Measurements from ENCODE around the gene LTA.
"Not testable (repeated sequence)": the region's sequence is repeated elsewhere in the genome, so short reads cannot be mapped to it uniquely, and the experiment has no call there.

The LTA gene

GRCh38 chr6:31590691-31591090 is 18.6 kb downstream of the LTA start:
- not testable (repeated sequence) for DNase-seq

DNA sequence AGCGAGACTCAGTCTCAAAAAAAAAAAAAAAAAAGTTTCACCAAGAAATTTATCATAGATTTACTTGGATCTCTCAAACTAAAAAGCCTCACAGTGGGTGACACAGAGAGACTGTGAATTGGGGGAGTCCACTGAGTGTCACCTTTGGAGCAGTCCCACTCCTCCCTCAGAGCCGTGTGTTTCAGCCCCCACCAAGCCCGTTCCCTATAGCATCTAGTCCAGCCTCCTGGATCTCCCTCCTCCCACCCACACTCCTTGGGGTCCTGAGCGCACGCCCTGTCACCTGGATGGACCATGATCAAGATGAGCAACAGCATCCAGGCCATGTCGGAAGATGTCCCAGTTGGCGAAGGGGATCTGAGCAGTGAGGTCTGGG is 20.3 kb downstream of the LTA start:
- DNase-seq, result no peak

GRCh38 chr6:31597006-31597405 is 24.9 kb downstream of the LTA start:
- peak; percentile 6 for DNase-seq

GRCh38 chr6:31607317-31607716 is 35.2 kb downstream of the LTA start:
- no peak for DNase-seq

- peak; percentile 10 for DNase-seq
Measured at GRCh38 chr6:31609519-31610406, 37.7 kb downstream of the LTA start.

- DNase-seq, result no peak
Measured at GRCh38 chr6:31610968-31611367, 38.9 kb downstream of the LTA start.

GRCh38 chr6:31614075-31614619 is 42.1 kb downstream of the LTA start:
- DNase-seq, result no peak

- no peak for DNase-seq
Measured at GRCh38 chr6:31614684-31615578, 42.8 kb downstream of the LTA start, which contains the start of gene AIF1. TSS of gene AIF1 (plus strand) at chr6:31615234. CDS start at chr6:31615330, 96 bp downstream.

DNA sequence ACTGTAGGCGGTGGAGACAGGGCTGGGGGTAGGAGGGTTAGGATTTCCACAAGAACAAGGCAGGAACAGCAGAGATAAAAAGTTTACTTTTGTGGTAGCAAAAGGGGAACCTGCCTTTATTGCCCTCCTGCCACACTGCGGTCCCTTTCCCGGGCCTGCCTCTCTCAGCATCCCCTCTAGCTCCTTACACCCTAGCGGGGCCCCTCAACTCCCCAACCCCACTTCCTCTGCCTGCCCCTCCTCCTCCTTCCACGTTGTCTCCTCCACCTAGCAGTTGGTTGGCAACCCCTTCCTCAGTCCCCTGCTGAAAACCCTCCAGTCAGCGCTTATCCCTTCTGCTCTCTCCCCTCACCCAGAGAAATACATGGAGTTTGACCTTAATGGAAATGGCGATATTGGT is 43.7 kb downstream of the LTA start:
- DNase-seq, result no peak

DNA sequence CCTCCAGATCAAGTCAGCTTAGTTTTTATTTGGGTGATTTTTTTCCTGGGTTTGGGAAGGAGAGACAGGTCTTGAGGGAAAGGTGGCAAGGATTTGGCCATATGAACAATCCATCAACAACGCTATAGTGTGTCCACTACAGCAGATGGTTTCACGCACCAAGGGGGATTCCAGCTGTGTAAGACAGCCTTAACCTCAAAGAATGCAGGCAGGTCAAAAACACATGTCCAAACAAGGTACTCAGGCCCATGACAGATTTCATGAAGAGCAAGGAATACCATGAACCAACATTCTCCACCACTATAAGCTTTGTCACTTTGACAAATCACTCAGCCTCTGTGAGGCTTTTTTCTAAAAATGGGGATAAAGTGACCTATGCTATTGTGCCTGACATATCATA is 44.9 kb downstream of the LTA start:
- DNase-seq, result no peak

DNA sequence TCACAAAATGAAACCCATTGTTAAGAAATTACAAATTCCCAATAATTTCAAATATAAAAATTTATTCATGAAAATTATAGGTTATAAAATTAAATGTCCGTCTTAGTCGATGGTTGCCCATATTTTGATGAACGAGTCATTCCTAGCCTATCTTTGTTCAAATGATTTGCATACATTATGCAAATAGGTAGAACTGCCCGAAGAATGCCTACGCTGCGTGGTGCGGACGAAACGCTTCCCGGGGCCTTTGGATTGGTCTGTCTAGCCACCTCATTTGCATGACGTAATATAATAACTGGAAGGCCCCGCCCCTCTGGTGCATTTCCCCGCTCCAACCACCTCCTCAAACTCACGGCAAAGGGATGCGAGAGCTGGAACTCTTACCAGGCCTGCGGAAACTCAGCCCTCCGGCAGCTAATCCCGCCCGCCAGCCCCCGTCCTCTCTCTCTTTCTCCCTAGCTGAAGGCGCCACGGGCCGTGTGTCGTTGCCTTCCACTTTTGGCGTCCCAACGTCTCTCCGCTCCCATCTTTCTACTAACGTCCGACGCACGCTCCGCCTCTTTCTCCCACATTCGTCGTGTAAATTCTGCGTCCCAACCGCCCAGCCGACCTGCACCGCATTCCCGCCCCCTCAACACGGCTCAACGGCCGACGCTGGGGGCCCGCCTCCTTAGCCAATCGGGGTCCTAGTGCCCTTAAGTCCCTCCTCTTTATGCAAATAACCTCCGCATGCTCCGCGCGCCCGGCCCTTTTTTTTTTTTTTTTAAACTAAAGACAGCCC is 47.9 kb downstream of the LTA start:
- peak; percentile 99 for DNase-seq

DNA sequence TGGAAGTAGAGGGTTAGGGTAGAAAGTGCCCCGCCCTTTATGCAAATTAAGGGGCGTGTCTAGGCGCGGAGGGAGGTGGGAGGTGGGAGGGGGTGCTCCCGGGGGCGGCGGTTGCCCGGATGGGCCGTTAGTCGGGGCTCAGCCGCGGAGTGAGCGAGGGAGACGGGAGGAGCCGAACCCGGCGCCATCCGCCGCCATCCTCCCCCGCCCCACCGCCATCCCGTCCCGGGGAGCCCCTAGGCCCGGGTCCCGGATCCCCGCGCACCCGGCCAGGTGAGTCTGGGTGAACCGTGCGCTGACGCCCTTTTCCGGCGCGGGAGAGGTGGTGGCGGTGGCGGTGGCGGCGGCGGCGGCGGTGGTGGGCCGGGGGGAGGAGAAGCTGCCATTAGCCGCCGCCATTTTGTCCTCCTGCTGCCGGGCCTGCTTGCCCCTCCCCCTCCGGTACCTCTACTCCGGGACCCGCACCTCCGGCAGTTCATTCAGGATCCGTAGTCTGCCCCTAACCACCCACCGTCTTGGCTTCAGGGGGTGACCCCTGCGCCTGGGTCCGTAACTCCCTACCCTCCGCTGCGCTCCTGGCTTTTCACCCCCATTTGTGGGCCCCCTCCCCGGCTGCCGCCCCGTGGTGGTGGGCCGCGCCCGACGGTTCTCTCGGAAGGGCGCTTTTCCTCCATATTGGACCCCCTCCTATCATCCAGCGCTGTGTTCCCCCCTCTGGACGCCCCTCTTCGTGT is 48.7 kb downstream of the LTA start, which contains the start of gene PRRC2A:
Gene PRRC2A (plus strand): TSS at position 130 of the 734 bp plus-strand sequence. CDS start 2,075 bp downstream, outside the sequence.
- DNase-seq, result peak; percentile 87

- no peak for DNase-seq
Measured at GRCh38 chr6:31621320-31621939, 49.3 kb downstream of the LTA start.

- no peak for DNase-seq
Measured at GRCh38 chr6:31621991-31622390, 49.9 kb downstream of the LTA start.

GRCh38 chr6:31622684-31623091 is 50.6 kb downstream of the LTA start:
- no peak for DNase-seq

Data from NCI-H345 (cell line).